GM23248 (cell line): ENCODE results near the gene GIGYF1.

ENCODE experiments used
- EZH2 ChIP-seq: fragments of 200-600 bp; sonication (generic); IDR thresholded peaks from 2 replicates; pipeline ENCODE4 v1.6.1; 2018; ENCODE audit warnings: antibody characterized with exemption, mild to moderate bottlenecking; ENCODE audit not compliant: insufficient read depth, poor library complexity, severe bottlenecking
- EZH2phosphoT487 ChIP-seq: fragments of 200-600 bp; sonication (generic); IDR thresholded peaks from 2 replicates; pipeline ENCODE4 v1.6.1; 2018; ENCODE audit warnings: antibody characterized with exemption, moderate library complexity, mild to moderate bottlenecking, low read depth; ENCODE audit not compliant: insufficient read depth

GRCh38 chr7:100654908-100655831 lies 38.9 kb downstream of the GIGYF1 start:
- TF ChIP-seq EZH2 (no peak), EZH2phosphoT487 (no peak)
